Thyroid gland (tissue), 4 donors: ENCODE data around the gene SLC35B1. TPM values are rescaled to one million over a fixed set of nuclear protein-coding genes. Genes with fewer than 3 reads are reported as not detected.
"Not testable (repeated sequence)": the region's sequence is repeated elsewhere in the genome, so short reads cannot be mapped to it uniquely, and the experiment has no call there.

ENCODE experiments used
- DNase-seq, 2 donors: peaks; one replicate each; pipeline ENCODE4 v3.0.0-alpha.2; 2019
- H3K27ac ChIP-seq, 3 donors: fragments of 200-600 bp; sonication (generic); 1 replicate in 2 of 3; 2 replicates in 1 of 3; pipeline ENCODE4 v1.5.1; 2016 to 2019; ENCODE audit warnings: mild to moderate bottlenecking in 1 of 3, moderate library complexity in 1 of 3
- H3K27me3 ChIP-seq: fragments of 200-600 bp; sonication (generic); one replicate; pipeline ENCODE4 v1.5.1; 2019
- H3K36me3 ChIP-seq, 2 donors: fragments of 200-600 bp; sonication (generic); one replicate each; pipeline ENCODE4 v1.5.1; 2016 to 2019
- H3K4me1 ChIP-seq, 2 donors: fragments of 200-600 bp; sonication (generic); one replicate each; pipeline ENCODE4 v1.5.1; 2017 to 2019
- H3K4me3 ChIP-seq, 3 donors: fragments of 200-600 bp; sonication (generic); replicated peaks in 1 of 3; 1 replicate in 2 of 3; 2 replicates in 1 of 3; pipeline ENCODE4 v1.5.1; 2016; ENCODE audit warnings: mild to moderate bottlenecking in 1 of 3
- H3K9me3 ChIP-seq: fragments of 200-600 bp; sonication (generic); one replicate; pipeline ENCODE4 v1.5.1; 2017
- CTCF ChIP-seq, 6 experiments: fragments of 200-600 bp in 3 of 6; fragments of 450-650 bp in 3 of 6; sonication (generic) in 3 of 6; IDR thresholded peaks; one replicate each; pipeline ENCODE4 v1.5.1; 2016 to 2019; ENCODE audit warnings: antibody characterized with exemption in 6 of 6, mild to moderate bottlenecking in 2 of 6, inconsistent platforms in 1 of 6, moderate library complexity in 1 of 6
- POLR2A ChIP-seq, 2 donors: fragments of 450-650 bp; IDR thresholded peaks; one replicate each; pipeline ENCODE4 v1.6.1; 2017; ENCODE audit warnings: antibody characterized with exemption in 2 of 2, mild to moderate bottlenecking in 2 of 2, moderate library complexity in 1 of 2
- WGBS, 2 donors: methylation state at CpG; one replicate each; pipeline ENCODE4 v1.1.5; 2017; 5-methylcytosine and 5-hydroxymethylcytosine counted together
- intact Hi-C: fragments of 100-400 bp; cut with DNase I; formaldehyde crosslinking; loops from one replicate; pipeline ENCODE4 v1.15.1; 2023
- total RNA-seq, 4 donors: library from RNA; depleted of rRNA; stranded (reverse); fragments of >200 nt; gene quantifications; one replicate each; pipeline ENCODE4 v1.2.3, GENCODE V29; 2016

Gene SLC35B1
- total RNA-seq, 4 donors from 2014 or later = 77.5 to 171 (median 94.7) TPM

- 16 to 19% methylated on average over 44 to 53 of the region's 53 CpGs for WGBS, 2 donors
- H3K9me3 ChIP-seq = no peaks in the 10 kb centered on the region
- H3K36me3 ChIP-seq = no peaks in the 10 kb centered on the region
- H3K27me3 ChIP-seq = no peaks in the 10 kb centered on the region
- H3K4me1 ChIP-seq = peaks cover 24 to 26% of the 10 kb centered on the region in 2 donors
- DNase-seq = peak; percentile 99
- TF ChIP-seq CTCF (IDR thresholded peaks at IDR 0.05) (no peak), POLR2A (IDR thresholded peaks at IDR 0.05) (peak in 1 of 2 donors; percentile 72)
- peak within 1 kb of the TSS; percentile 89 to 98 (median 98) for H3K27ac ChIP-seq
- intact Hi-C loops = no loop called here
- H3K4me3 ChIP-seq = peak within 1 kb of the TSS; percentile 3 to 53 (median 18)
These were observed 29.6 kb downstream of the SLC35B1 start, which contains the start of gene SPOP for GRCh38 chr17:49677933-49678847. Gene SPOP, minus strand, starts transcription at chr17:49678097. Its CDS starts 55,287 bp downstream, at chr17:49622810.

GRCh38 chr17:49677134-49677932, 30.4 kb downstream of the SLC35B1 start:
- Histone ChIP-seq H3K36me3 (no peaks in the 10 kb centered on the region), H3K4me1 (peaks cover 24 to 26% of the 10 kb centered on the region in 2 donors), H3K27ac (peak overlapping the region; percentile 89 to 98 (median 98)), H3K27me3 (no peaks in the 10 kb centered on the region), H3K4me3 (peak overlapping the region; percentile 3 to 53 (median 18)), H3K9me3 (no peaks in the 10 kb centered on the region)
- DNase-seq = peak; percentile 97 to 98
- intact Hi-C loops = no loop called here
- TF ChIP-seq CTCF (IDR thresholded peaks at IDR 0.05) (peak in 2 of 6 experiments; percentile 0 to 4), POLR2A (IDR thresholded peaks at IDR 0.05) (no peak)
- 1 to 2% methylated on average over 31 to 34 of the region's 34 CpGs for WGBS, 2 donors

GRCh38 chr17:49676276-49676868, 31.4 kb downstream of the SLC35B1 start:
- peaks cover 24 to 26% of the 10 kb centered on the region in 2 donors for H3K4me1 ChIP-seq

GRCh38 chr17:49674507-49674906, 33.3 kb downstream of the SLC35B1 start:
- TF ChIP-seq CTCF (IDR thresholded peaks at IDR 0.05) = no peak
- intact Hi-C loops = no loop called here
- peaks cover 26 to 32% of the 10 kb centered on the region in 2 donors for H3K4me1 ChIP-seq
- no peaks in the 10 kb centered on the region for H3K9me3 ChIP-seq
- no peak overlapping the region for H3K27ac ChIP-seq
- DNase-seq = no peak
- H3K36me3 ChIP-seq = no peaks in the 10 kb centered on the region
- no peak overlapping the region for H3K4me3 ChIP-seq
- H3K27me3 ChIP-seq = no peaks in the 10 kb centered on the region

More at GRCh38 chr17:49676276-49676868, 31.4 kb downstream of the SLC35B1 start:
- 50 to 57% methylated on average over 5 of the region's 5 CpGs for WGBS, 2 donors
- Histone ChIP-seq H3K27ac (no peak overlapping the region), H3K9me3 (no peaks in the 10 kb centered on the region), H3K36me3 (no peaks in the 10 kb centered on the region), H3K4me3 (peak overlapping the region in 1 of 3 donors; percentile 53), H3K27me3 (no peaks in the 10 kb centered on the region)
- no peak for DNase-seq
- TF ChIP-seq POLR2A (IDR thresholded peaks at IDR 0.05) (no peak), CTCF (IDR thresholded peaks at IDR 0.05) (no peak)
- intact Hi-C loops = no loop called here

GRCh38 chr17:49673679-49674078, 34.1 kb downstream of the SLC35B1 start:
- intact Hi-C loops, H3K4me3 ChIP-seq, H3K9me3 ChIP-seq, DNase-seq, H3K36me3 ChIP-seq, H3K27me3 ChIP-seq, H3K27ac ChIP-seq: not testable (repeated sequence)
- WGBS, 2 donors = 82 to 95% methylated on average over 6 of the region's 6 CpGs
- peaks cover 26 to 32% of the 10 kb centered on the region in 2 donors for H3K4me1 ChIP-seq
